GM18519 (cell line): ENCODE results near the gene RNF144A.
"Not testable (repeated sequence)": the region's sequence is repeated elsewhere in the genome, so short reads cannot be mapped to it uniquely, and the experiment has no call there.

ENCODE experiments used
- ATAC-seq: cut with Tn5 transposase; IDR thresholded peaks from one replicate; pipeline ENCODE4 v1.9.1; 2021; ENCODE audit warnings: mild to moderate bottlenecking, moderate library complexity; ENCODE audit not compliant: unreplicated experiment, low FRiP score

Gene RNF144A

DNA sequence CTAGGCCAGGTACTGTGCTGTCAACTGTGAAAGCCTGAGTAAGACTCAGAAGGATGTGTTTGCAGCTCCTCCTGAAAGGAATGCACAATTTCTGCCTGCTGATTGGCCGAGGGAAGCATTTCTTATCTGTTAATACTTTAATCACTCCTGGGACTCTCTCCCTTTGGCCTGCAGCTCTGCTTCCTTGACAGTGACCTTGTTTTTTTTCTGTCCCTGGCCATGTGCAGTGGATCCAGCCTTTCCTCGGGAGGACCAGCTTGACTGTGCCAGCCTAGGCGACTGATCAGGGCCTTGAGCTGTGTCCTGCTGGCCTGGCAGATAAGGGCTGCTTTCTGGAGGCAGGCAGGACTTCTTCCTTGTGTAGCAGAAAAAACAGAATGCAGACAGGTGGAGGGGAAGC, 10.0 kb downstream of the RNF144A start:
- no peak for ATAC-seq

DNA sequence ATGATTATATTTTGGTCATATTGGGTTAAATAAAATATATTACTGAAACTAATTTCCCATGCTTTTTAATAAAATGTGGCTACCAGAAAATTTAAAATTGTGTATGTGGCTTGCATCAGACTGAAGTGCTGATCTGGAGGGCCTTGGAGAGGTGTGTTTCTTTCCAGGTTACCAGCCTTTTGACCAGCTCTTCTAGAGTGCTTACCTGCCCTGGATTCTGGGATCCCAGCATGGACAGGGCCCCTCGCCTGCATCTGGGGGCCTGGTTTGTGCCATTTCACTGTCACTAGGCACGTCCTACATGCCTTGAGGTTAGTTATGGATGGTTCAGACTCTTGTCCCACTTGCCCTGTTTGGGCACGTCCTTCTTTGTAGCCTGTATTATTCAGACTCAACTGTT, 10.5 kb downstream of the RNF144A start:
- ATAC-seq: no peak

DNA sequence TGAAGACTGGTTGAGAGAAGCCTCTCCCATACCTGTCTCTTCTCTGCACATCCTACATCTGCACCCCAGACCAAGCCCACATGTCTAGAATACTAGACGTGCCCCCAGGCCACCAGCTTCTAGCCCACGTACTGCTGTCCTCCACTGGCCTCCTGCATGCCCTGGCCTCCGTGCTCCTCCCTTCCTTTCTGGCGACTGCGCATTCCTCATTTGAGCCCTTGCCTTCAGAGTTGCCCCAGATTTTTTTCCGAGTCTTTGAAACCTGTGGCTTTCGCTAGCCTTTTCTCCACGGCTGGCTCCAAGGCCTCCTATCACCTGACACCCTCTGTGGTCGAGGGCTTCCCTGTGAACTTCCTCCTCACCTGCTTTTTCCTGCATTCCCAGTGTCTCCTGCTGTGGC, 11.2 kb downstream of the RNF144A start:
- no peak for ATAC-seq

DNA sequence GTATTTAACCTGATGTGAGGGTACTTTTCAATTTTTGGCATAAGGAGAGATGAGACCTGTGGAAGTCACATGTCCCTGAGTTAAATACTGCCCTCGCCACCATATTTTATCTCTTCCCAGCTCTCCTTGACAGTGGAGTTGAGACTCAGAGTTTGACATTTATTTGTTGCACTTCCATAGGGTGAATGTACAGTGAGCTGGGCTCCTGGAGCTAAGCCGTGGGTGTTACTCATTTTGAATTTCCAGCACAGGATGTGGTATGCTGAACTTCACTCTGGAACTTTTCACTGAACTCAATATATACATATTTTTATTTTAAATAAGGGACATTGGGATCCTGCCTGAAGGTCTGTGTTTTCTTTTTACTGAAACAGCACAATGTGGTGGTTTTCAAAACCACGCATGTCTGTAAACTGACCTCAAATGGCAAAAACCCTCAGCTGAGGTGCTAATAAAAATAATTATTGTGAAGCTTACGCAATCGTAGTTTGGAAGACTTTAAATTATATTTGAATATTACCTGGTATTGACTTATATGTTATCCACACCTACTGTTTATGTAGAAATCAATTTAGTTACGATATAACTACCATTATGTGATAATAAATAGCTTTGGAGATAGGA, 12.1 kb downstream of the RNF144A start:
- no peak for ATAC-seq

DNA sequence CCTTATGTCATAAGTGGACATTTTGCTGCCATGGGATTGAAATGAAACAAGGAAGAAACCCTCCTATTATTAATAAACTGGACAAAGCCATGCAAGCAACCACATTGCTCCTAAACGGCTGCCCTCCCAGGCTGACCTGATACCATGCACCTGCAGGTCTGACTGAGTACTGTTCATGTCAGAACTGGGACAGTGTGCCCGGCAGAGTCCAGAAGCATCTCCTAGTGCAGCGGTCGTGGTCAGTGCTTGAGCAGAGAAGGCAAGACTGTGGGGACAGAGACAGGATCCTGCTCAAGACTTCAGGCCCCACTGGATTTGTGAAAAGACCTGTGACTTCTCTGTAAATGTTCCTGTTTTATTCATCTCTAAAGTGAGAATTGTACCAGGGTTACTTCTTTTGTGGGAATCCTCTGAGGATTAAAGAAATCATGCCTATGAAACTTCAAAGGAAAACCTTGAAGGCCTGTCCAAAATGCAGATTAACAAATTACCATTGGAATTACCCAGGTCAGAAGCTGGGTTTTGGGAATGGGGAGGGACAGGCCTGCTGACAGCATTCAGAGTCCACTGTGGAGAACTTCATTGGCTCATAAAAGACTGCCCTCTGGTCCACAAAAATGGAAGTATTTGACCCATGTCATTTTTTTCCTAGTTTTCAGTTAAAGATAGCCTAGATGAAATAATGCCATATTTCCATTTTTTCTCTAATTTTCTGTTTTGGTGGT, 13.9 kb downstream of the RNF144A start:
- no peak for ATAC-seq

DNA sequence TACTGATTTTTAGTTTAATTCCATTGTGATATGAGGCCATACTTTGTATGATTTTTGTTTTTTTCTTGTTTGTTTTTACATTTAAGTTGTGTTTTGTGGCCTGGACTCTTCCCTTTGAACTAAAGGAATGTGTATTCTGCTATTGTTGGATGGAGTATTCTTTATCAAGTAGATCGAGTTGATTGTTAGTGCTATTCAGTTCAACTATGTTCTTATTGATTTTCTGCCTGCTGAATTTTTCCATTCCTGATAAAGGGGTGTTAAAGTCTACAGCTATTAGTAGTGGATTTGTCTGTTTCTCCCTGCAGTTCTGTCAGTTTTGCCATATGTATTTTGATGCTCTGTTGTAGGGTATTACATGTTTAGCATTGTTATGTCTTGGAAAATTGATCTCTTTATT, 14.5 kb downstream of the RNF144A start:
- no peak for ATAC-seq

DNA sequence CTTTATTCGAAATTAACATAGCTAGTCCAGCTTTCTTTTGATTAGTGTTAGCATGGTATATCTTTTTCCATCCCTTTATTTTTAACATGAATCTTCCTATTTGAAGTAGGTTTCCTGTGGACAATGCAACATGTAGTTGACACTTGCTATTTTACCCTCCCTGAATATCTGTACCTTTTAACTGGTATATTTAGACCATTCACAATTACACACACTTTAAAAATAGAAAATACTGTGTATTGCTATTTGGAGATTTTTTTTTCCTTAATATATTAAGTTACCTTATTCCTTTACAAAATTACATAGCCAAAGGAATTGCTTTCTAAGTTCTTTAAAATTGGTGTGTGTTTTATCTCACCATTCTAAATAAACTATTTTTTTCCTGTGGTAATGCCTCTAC, 15.0 kb downstream of the RNF144A start:
- ATAC-seq: no peak

DNA sequence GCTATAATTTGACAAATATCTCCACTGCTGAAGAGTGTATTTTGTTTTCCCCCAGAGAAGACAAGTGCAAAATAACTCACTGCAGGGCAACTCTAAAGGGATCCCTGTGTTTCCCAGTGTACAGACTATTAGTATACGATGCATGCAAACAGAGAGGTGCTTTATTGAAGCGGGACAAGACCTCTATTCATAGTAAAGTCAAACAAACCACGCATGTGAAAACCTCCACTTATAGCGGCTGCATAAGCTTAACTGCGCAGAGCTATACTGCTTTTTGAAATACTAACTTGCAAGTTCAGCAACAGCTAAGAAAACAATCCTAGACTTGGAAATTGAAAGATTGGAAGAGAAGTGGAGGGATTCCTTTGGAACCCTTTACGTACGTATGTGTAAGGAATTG, 15.6 kb downstream of the RNF144A start:
- no peak for ATAC-seq

DNA sequence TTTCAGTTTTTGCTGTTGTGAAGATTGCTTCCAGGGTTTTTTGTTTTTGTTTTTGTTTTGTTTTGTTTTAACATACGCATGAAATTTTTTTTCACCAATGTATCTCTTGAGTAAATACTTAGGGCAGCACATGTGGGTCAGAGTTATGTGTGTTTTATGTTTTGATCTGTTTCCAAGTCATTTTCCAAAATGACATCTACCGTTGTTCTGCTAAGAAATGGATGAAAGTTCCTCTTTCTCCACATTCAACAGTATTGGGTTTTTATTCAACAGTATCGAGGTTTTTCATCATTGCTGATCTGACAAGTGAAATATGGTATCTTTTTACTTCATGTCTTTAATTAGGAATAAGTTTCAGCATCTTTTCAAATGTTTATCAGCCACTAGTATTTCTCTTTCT, 16.7 kb downstream of the RNF144A start:
- ATAC-seq: no peak

DNA sequence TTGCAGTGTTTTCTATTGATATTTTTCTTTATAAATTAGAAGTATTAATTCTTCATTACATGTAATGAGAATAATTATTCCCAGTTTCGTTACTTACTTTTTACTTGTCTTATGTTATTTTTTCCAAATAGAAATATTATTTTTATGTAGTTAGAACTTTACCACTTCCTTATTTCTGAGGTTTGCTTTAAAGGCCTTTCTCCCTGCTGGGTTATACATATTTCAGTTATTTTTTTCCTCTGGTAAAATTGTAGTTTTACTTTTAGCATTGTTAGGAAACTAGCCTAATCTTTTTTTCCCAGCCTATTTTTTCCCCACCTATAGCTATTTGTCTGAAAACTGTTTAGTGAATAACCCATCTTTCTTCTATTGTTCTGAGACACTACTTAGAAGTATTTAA, 17.1 kb downstream of the RNF144A start:
- ATAC-seq: no peak

DNA sequence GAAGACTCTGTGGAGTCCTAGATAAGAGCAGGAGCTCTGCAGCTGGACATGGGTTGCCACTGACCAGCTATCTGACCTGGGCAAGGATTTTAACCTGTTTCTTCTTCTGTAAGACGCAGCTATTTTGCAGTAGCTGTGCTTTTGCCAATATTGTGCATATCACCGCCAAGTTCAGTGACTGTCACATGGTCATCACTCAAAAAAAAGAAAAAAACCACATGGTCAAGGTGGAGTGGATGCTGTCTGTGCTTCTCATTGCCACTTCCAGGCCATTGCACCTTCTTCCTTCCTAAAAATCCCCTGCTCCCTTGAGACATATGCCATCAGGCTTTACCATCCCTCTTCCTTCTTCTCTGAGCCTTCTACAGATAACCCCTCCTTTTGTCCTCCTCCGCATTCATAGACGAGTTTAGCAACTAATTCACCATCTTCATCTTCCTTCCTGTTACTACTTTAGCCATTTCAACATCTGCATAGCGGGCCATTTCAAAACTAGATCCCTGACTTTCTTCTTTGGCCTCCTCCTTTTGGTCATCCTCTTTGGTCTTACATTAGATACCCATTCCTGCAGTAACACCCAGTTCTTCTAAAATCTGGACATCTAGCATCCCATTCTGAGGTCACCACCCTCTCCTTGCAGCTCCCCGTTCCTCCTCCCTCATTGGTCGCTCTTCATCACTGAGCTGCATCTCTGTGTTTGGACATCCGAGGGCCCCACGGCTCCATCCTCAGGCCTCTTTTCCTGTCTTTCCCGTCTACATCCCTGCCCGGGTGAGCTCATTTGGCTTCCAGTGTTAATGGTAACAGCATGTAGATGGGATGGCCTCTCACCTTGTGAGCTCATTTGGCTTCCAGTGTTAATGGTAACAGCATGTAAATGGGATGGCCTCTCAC, 17.8 kb downstream of the RNF144A start:
- no peak for ATAC-seq

DNA sequence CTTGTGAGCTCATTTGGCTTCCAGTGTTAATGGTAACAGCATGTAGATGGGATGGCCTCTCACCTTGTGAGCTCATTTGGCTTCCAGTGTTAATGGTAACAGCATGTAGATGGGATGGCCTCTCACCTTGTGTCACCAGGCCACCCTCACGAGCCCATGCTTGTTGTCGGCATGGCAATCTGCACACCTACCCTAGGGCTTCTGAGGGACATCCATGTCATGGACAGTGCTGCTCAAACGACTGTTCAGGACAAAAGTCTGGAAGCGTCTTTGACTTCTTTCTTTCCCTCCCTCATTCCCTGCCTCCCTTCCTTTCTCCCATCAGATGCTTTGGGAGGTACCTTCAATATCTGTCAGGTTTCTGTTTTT, 18.4 kb downstream of the RNF144A start:
- not testable (repeated sequence) for ATAC-seq

DNA sequence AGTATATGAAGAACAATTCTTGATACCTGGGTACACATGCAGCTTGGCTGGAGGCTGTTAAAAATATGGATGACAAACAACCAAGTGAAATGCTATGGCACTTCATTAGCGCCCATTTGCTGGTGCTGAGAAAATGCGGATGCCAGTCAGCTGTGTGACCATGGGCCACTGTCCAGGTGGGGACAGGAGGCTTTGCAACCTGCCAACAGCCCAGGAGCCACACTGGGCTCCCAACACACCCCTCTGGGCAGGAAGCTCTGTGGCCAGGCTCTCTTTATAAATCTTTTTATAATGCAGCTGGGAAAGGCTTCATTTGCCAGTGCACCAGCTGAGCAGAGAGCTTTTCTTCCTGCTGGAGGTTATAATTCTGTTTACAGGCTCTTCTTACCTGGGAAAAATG, 19.9 kb downstream of the RNF144A start:
- ATAC-seq: no peak

DNA sequence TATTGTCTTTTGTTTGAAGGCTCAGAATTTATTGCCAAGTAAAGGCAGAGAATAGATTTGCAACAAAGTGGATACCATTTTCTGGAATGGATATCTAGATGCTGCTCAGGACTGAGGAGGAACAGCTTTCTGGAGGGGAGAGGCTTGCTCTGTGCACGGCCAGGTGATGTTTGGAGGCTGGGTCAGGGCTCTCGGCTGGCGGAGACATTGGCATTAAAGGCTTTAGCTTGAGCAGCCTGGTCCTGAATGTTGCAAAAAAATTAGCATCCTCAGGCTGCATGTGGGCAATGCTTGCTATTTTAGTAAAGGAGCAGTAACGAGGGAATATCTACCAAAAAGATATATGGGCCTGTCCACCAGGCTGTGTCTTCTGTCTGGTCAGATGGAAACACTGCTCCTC, 20.4 kb downstream of the RNF144A start:
- no peak for ATAC-seq

DNA sequence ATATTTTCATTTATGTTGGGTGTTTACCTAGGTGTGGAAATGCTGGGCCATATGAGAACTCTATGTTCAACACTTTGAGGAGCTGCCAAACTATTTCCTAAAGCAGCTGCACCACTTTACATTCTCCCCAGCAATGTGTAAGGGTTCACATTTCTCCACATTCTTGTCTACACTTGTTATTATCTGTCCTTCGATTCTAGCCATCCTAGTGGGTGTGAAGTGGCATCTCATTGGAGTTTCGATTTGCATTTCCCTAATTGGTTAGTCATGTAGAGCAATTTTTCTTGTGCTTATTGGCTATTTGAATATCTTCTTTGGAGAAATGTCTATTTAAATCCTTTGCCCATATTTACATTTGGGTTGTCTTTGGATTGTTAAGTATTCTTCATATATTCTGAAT, 21.9 kb downstream of the RNF144A start:
- ATAC-seq: no peak

DNA sequence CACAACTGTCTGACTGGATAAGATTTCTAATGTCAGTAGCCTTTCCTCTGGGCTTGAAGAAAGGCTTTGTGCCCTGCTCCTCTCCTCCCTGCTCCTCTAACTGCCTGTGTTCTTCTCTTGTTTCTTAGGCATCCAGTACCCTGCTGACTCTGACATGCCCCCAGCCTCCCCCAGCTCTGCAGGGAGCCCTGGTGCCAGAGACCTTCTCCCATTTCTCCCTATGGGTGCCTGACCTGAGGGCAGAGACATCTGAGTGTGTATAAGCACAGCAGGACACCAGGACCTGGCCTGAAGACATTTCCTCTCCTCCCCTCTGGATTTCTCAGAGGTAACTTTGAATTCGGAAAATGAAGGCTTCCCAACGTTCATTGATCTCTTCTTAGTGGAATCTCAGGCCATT, 23.6 kb downstream of the RNF144A start:
- ATAC-seq: no peak

DNA sequence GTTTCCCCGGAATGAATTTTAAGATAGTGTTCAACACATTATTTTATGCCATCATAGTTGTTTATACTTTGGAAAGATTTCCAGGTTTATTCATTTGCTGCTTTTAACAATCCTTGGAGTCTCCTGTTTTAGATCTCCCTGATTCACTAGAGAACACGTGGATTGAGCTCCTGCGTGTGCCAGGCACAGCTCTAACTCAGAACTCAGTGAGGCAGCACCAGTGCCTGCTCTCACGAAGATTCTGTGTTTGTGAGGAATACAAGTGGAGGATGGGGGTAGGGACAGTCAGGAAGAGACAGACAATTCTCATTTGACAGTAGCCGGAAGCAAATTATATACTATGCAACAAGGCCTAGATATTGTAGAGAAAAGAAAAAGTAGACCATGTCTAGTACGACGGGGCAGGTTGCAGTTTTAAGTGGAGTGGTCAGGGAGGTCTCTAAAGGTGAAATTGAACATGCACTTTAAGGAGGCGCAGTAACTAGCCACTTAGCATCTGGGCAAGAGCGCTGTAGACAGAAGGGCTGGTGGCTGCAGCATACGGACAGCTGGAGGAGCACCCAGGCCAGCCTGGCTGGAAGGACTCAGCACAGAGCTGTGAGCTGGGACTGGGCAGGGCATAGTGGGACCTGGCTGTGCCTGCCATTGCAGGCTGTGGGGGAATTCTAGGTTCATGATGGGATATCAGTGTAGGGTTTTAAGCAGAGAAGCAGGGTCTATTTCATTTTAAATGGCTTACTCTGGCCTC, 24.3 kb downstream of the RNF144A start:
- no peak for ATAC-seq

DNA sequence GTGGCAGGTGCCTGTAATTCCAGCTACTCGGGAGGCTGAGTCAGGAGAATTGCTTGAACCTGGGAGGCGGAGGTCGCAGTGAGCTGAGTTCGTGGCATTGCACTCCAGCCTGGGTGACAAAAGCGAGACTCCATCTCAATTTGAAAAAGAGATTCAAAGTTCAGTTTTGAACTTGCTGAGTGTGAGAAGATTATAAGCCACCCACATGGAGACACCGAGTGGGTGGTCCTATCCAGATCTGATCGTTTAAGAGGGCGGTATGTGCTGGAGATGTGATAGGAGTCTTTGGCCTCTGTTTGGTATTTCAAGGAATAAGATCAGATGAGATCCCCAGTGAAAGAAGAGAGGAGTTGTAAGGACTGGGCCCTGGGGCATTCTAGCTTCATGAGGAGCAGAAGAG, 25.6 kb downstream of the RNF144A start:
- no peak for ATAC-seq

DNA sequence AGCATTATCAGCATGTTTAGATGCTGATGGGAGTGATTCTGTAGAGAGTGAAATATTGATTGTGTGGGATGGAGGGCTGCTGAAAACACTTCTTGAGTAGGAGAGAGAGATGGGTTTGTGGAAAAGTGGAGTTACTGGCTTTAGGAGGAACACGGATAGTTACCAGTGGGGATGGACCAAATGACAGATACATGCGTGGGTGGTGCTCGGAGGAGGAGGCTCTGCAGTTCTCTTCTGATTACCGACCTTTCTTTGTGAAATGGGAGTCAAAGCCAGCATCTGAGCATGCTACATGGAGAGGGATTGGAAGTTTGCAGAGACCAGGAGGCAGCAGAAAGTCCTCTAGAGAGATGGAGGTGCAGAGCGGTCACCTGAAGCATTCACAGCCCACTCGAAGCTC, 26.3 kb downstream of the RNF144A start:
- ATAC-seq: no peak

DNA sequence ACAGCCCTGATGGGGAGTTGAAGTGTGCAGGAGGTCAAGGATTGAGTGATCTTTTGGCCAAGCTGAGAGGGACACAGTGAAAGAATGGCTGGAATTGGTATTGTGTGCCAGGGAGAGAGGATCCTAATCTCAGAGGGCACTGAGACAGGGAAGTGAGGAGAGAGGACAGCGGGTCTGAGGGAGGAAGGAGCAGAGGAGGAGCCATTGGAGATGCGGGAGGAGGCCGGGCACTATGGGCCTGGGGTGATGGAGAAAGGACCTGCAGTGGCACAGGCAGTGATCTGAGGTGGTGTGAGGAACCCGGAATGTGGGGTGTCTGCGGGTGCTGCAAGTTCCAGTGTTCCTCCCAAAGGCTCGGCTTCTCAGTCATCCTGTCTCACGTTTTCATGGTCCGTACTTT, 26.8 kb downstream of the RNF144A start:
- no peak for ATAC-seq

DNA sequence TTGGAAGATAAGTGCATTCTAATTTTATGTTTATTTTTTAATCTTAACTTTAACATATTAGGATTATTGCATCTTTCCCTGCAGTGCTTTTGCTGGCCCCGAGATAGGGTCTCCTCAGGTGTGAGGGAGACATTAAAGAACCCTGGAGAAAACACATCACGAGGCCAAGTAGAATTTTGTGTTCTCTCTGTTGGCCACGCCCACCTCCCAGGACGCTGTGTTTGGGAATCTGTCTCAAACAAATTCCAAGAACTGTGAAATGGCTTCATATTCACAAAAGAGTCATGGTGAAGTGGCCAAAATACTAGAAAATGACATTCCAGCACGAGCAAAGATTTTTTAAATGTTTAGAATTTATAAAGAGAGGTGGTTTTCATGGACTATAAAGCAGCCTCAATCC, 27.3 kb downstream of the RNF144A start:
- ATAC-seq: no peak
